Keratinocyte (primary cell): ENCODE data around the gene NKX1-2. TPM values are rescaled to one million over a fixed set of nuclear protein-coding genes. Genes with fewer than 3 reads are reported as not detected.

Experiments used
- DNase-seq: peaks from one replicate; pipeline ENCODE4 v3.0.0-alpha.2; 2011; ENCODE audit warnings: low read depth, missing footprints, low spot score
- FAIRE-seq: peaks from 2 replicates; lab custom pipeline; 2011; peaks lifted over from hg19 to GRCh38; lab: Jason Lieb, UNC
- H2AFZ ChIP-seq: 2 replicates; pipeline ENCODE4 v1.6.0; 2012; ENCODE audit warnings: low read length, control low read depth, inconsistent platforms; ENCODE audit not compliant: control insufficient read depth
- H3K27ac ChIP-seq: 2 replicates; pipeline ENCODE4 v1.5.1; 2011; ENCODE audit warnings: low read length; ENCODE audit not compliant: control insufficient read depth, insufficient read depth
- H3K27me3 ChIP-seq: 3 replicates; pipeline ENCODE4 v1.6.0; 2011; ENCODE audit warnings: low read length; ENCODE audit not compliant: control insufficient read depth, insufficient read depth; ENCODE audit errors: extremely low read depth
- H3K36me3 ChIP-seq, 2 experiments: 2 replicates in 1 of 2; 3 replicates in 1 of 2; pipeline ENCODE4 v1.5.1; 2011; ENCODE audit warnings: low read length in 2 of 2, mild to moderate bottlenecking in 1 of 2; ENCODE audit not compliant: control insufficient read depth in 2 of 2, insufficient read depth in 2 of 2; ENCODE audit errors: extremely low read depth in 1 of 2
- H3K4me1 ChIP-seq: 3 replicates; pipeline ENCODE4 v1.5.1; 2011; ENCODE audit warnings: low read length; ENCODE audit not compliant: control insufficient read depth, insufficient read depth; ENCODE audit errors: extremely low read depth
- H3K4me2 ChIP-seq: 3 replicates; pipeline ENCODE4 v1.6.0; 2011; ENCODE audit warnings: low read depth, low read length; ENCODE audit not compliant: control insufficient read depth, insufficient read depth; ENCODE audit errors: extremely low read depth
- H3K4me3 ChIP-seq, 3 experiments: fragments of 200-600 bp in 1 of 3; sonication (generic) in 1 of 3; 2 replicates in 2 of 3; 3 replicates in 1 of 3; pipeline ENCODE4 v1.5.1; 2011 to 2016; ENCODE audit warnings: low read length in 3 of 3, mild to moderate bottlenecking in 3 of 3, control low read depth in 2 of 3, inconsistent platforms in 1 of 3, low read depth in 1 of 3, mixed read lengths in 1 of 3, mixed run types in 1 of 3, moderate library complexity in 1 of 3; ENCODE audit not compliant: control insufficient read depth in 2 of 3, insufficient read depth in 2 of 3; ENCODE audit errors: extremely low read depth in 1 of 3
- H3K79me2 ChIP-seq: 2 replicates; pipeline ENCODE4 v1.6.0; 2012; ENCODE audit warnings: low read length; ENCODE audit not compliant: control insufficient read depth, insufficient read depth
- H3K9ac ChIP-seq: 3 replicates; pipeline ENCODE4 v1.6.0; 2011; ENCODE audit warnings: low read length; ENCODE audit not compliant: control insufficient read depth, insufficient read depth; ENCODE audit errors: extremely low read depth
- H3K9me1 ChIP-seq: 3 replicates; pipeline ENCODE4 v1.6.0; 2011; ENCODE audit warnings: low read length; ENCODE audit not compliant: control insufficient read depth, insufficient read depth; ENCODE audit errors: extremely low read depth
- H3K9me3 ChIP-seq: 2 replicates; pipeline ENCODE4 v1.5.1; 2012; ENCODE audit warnings: low read depth, low read length; ENCODE audit not compliant: control insufficient read depth
- H4K20me1 ChIP-seq: 3 replicates; pipeline ENCODE4 v1.6.0; 2011; ENCODE audit warnings: low read length; ENCODE audit not compliant: control insufficient read depth, insufficient read depth; ENCODE audit errors: extremely low read depth
- CTCF ChIP-seq, 3 experiments: IDR thresholded peaks in 1 of 3; conservative IDR thresholded peaks in 1 of 3; optimal IDR thresholded peaks in 1 of 3; 2 replicates in 2 of 3; 3 replicates in 1 of 3; pipeline versions ENCODE3 to v1.5.1; 2011; ENCODE audit warnings: low read length in 3 of 3, mild to moderate bottlenecking in 3 of 3, moderate library complexity in 2 of 3, control low read depth in 1 of 3, inconsistent platforms in 1 of 3; ENCODE audit not compliant: insufficient read depth in 2 of 3; ENCODE audit errors: extremely low read depth in 1 of 3
- EZH2 ChIP-seq: IDR thresholded peaks from one replicate; pipeline ENCODE4 v1.6.1; 2012; ENCODE audit warnings: inconsistent platforms, mild to moderate bottlenecking, low read length, moderate library complexity
- dilution Hi-C: fragments of 300-500 bp; cut with MboI; formaldehyde crosslinking; loops from one replicate; pipeline ENCODE4 v1.7.0; 2020; ENCODE audit warnings: low sequenced_read_pairs; ENCODE audit not compliant: extremely low pct_ligation_motif_present
- polyA plus RNA-seq, 5 experiments: library from polyadenylated mRNA; depleted of rRNA in 3 of 5; stranded (reverse) in 3 of 5; stranded (forward) in 1 of 5; unstranded in 1 of 5; fragments of >200 nt; gene quantifications; 1 replicate in 1 of 5; 2 replicates in 3 of 5; 3 replicates in 1 of 5; pipeline versions ENCODE4 v1.2.1 to v1.2.3, GENCODE V29; 2011 to 2012; ENCODE audit warnings: missing spikeins in 2 of 5, low read depth in 1 of 5, low replicate concordance in 1 of 5

Gene NKX1-2
- polyA plus RNA-seq, 1 donor (not counting 4 experiments of a cell fraction or from before 2014, with no cell fraction given): 1.9 TPM

GRCh38 chr10:124482876-124483275, 33.0 kb upstream of the NKX1-2 start:
- H3K4me3 ChIP-seq: no peak overlapping the region
- H3K4me2 ChIP-seq: no peak overlapping the region
- dilution Hi-C loops: no loop called here
- no peaks in the 10 kb centered on the region for H3K79me2 ChIP-seq
- peaks cover under 1% of the 10 kb centered on the region for H3K4me1 ChIP-seq
- TF ChIP-seq EZH2 (no peak), CTCF (optimal IDR thresholded peaks at IDR 0.05 in 1 of 3, IDR thresholded peaks at IDR 0.05 in 1 of 3, conservative IDR thresholded peaks at IDR 0.05 in 1 of 3; ENCODE audit: extremely low read depth in 1 of 3, insufficient read depth in 2 of 3, low read length in 3 of 3) (no peak)
- no peaks in the 10 kb centered on the region for H3K9me1 ChIP-seq
- no peak overlapping the region for H2AFZ ChIP-seq
- DNase-seq (no peak), FAIRE-seq (no peak)
- no peak overlapping the region for H3K9ac ChIP-seq
- H3K9me3 ChIP-seq: no peaks in the 10 kb centered on the region
- H3K27ac ChIP-seq: no peak overlapping the region
- no peaks in the 10 kb centered on the region for H4K20me1 ChIP-seq
- H3K27me3 ChIP-seq: no peaks in the 10 kb centered on the region
- H3K36me3 ChIP-seq: peaks cover 0 to 2% of the 10 kb centered on the region in 2 experiments

- dilution Hi-C loops: no loop called here
- H3K27me3 ChIP-seq: no peaks in the 10 kb centered on the region
- FAIRE-seq: no peak
- no peak overlapping the region for H3K9ac ChIP-seq
- no peaks in the 10 kb centered on the region for H3K79me2 ChIP-seq
- H3K4me3 ChIP-seq: no peak overlapping the region
- no peaks in the 10 kb centered on the region for H3K9me3 ChIP-seq
- H2AFZ ChIP-seq: no peak overlapping the region
- peaks cover 6% of the 10 kb centered on the region for H3K4me1 ChIP-seq
- H3K36me3 ChIP-seq: peaks cover 0 to 2% of the 10 kb centered on the region in 2 experiments
- no peak overlapping the region for H3K27ac ChIP-seq
- H4K20me1 ChIP-seq: no peaks in the 10 kb centered on the region
- no peak for TF ChIP-seq EZH2
- no peak for TF ChIP-seq CTCF (optimal IDR thresholded peaks at IDR 0.05 in 1 of 3, IDR thresholded peaks at IDR 0.05 in 1 of 3, conservative IDR thresholded peaks at IDR 0.05 in 1 of 3; ENCODE audit: extremely low read depth in 1 of 3, insufficient read depth in 2 of 3, low read length in 3 of 3)
- no peak for DNase-seq
- H3K9me1 ChIP-seq: no peaks in the 10 kb centered on the region
- no peak overlapping the region for H3K4me2 ChIP-seq
Observed at GRCh38 chr10:124482236-124482800, 32.5 kb upstream of the NKX1-2 start.
